Naive thymus-derived CD4-positive, alpha-beta T cell (primary cell): ENCODE measurements around the gene DAAM2. TPM values are rescaled to one million over a fixed set of nuclear protein-coding genes. Genes with fewer than 3 reads are reported as not detected.

Experiments
- ATAC-seq: fragments of 150-1000 bp; cut with Tn5 transposase; 2 replicates; pipeline ENCODE4 v1.10.0; 2021; ENCODE audit warnings: mild to moderate bottlenecking, moderate library complexity
- CTCF ChIA-PET: fragments of 350-600 bp; sonication (Branson Sonifier 250); formaldehyde crosslinking; loops from one replicate; lab custom pipeline; 2021; ENCODE audit warnings: antibody characterized with exemption; lab: Charles Lee
- POLR2A ChIA-PET: fragments of 350-600 bp; sonication (Branson Sonifier 250); formaldehyde crosslinking; loops from one replicate; lab custom pipeline; 2021; ENCODE audit warnings: antibody characterized with exemption, inconsistent platforms; lab: Charles Lee
- DNase-seq, 9 donors: peaks; one replicate each; pipeline versions ENCODE4 v3.0.0 to v3.0.0-alpha.2; 2020 to 2022; ENCODE audit warnings: mixed read lengths in 1 of 9
- H3K27ac ChIP-seq: one replicate; pipeline ENCODE4 v1.7.0; 2013; ENCODE audit warnings: mild to moderate bottlenecking, low read depth, low read length, moderate library complexity
- H3K27me3 ChIP-seq, 2 donors: one replicate each; pipeline ENCODE4 v1.7.0; 2013; ENCODE audit warnings: low read length in 2 of 2, mild to moderate bottlenecking in 2 of 2, moderate library complexity in 2 of 2; ENCODE audit not compliant: control insufficient read depth in 2 of 2, insufficient read depth in 2 of 2
- H3K36me3 ChIP-seq, 3 experiments: 1 replicate in 2 of 3; 2 replicates in 1 of 3; pipeline ENCODE4 v1.7.0; 2013; ENCODE audit warnings: low read length in 3 of 3, mild to moderate bottlenecking in 3 of 3, moderate library complexity in 1 of 3; ENCODE audit not compliant: insufficient read depth in 3 of 3, control insufficient read depth in 2 of 3
- H3K4me1 ChIP-seq, 2 donors: one replicate each; pipeline ENCODE4 v1.7.0; 2013; ENCODE audit warnings: low read length in 2 of 2, mild to moderate bottlenecking in 2 of 2, moderate library complexity in 1 of 2; ENCODE audit not compliant: control insufficient read depth in 2 of 2, insufficient read depth in 2 of 2
- H3K4me3 ChIP-seq: 2 replicates; pipeline ENCODE4 v1.7.0; 2013; ENCODE audit warnings: mild to moderate bottlenecking, low read length
- H3K9me3 ChIP-seq, 3 experiments: 1 replicate in 2 of 3; 2 replicates in 1 of 3; pipeline ENCODE4 v1.7.0; 2013; ENCODE audit warnings: low read length in 3 of 3; ENCODE audit not compliant: control insufficient read depth in 2 of 3
- H3K27ac Mint-ChIP-seq, 9 donors: one replicate each; pipeline ENCODE4 v1.8.0; 2020 to 2022; ENCODE audit warnings: mixed read lengths in 9 of 9, mild to moderate bottlenecking in 8 of 9, moderate library complexity in 5 of 9, inconsistent platforms in 2 of 9
- H3K27me3 Mint-ChIP-seq, 5 donors: one replicate each; pipeline ENCODE4 v1.8.0; 2021 to 2022; ENCODE audit warnings: mixed read lengths in 5 of 5, mild to moderate bottlenecking in 1 of 5
- H3K36me3 Mint-ChIP-seq, 5 donors: one replicate each; pipeline ENCODE4 v1.8.0; 2020 to 2022; ENCODE audit warnings: mixed read lengths in 5 of 5, mild to moderate bottlenecking in 3 of 5, inconsistent platforms in 1 of 5
- H3K4me1 Mint-ChIP-seq, 7 donors: one replicate each; pipeline ENCODE4 v1.8.0; 2020 to 2022; ENCODE audit warnings: mixed read lengths in 7 of 7, mild to moderate bottlenecking in 3 of 7, inconsistent platforms in 1 of 7
- H3K4me3 Mint-ChIP-seq, 10 donors: one replicate each; pipeline ENCODE4 v1.8.0; 2020 to 2022; ENCODE audit warnings: mild to moderate bottlenecking in 10 of 10, mixed read lengths in 10 of 10, moderate library complexity in 6 of 10, inconsistent platforms in 2 of 10
- H3K9me3 Mint-ChIP-seq, 11 donors: one replicate each; pipeline ENCODE4 v1.8.0; 2020 to 2022; ENCODE audit warnings: mixed read lengths in 11 of 11, mild to moderate bottlenecking in 4 of 11, inconsistent platforms in 1 of 11, moderate library complexity in 1 of 11
- intact Hi-C, 2 donors: fragments of 100-400 bp; cut with micrococcal nuclease; formaldehyde crosslinking; loops; one replicate each; pipeline ENCODE4 v1.15.1; 2023
- polyA plus RNA-seq, 2 donors: library from polyadenylated mRNA; unstranded; fragments of 300-500 nt; fragmentation: Illumina TruSeq; gene quantifications; one replicate each; pipeline ENCODE4 v1.2.3, GENCODE V29; 2021
- total RNA-seq, 6 experiments: library from RNA in 5 of 6; stranded (reverse) in 5 of 6; gene quantifications; 1 replicate in 5 of 6; 2 replicates in 1 of 6; pipeline ENCODE4 v1.2.3 and lab custom pipeline; 2021 to 2026

Gene DAAM2
- total and polyA plus RNA-seq, 7 experiments from 2014 or later = not detected

DNA sequence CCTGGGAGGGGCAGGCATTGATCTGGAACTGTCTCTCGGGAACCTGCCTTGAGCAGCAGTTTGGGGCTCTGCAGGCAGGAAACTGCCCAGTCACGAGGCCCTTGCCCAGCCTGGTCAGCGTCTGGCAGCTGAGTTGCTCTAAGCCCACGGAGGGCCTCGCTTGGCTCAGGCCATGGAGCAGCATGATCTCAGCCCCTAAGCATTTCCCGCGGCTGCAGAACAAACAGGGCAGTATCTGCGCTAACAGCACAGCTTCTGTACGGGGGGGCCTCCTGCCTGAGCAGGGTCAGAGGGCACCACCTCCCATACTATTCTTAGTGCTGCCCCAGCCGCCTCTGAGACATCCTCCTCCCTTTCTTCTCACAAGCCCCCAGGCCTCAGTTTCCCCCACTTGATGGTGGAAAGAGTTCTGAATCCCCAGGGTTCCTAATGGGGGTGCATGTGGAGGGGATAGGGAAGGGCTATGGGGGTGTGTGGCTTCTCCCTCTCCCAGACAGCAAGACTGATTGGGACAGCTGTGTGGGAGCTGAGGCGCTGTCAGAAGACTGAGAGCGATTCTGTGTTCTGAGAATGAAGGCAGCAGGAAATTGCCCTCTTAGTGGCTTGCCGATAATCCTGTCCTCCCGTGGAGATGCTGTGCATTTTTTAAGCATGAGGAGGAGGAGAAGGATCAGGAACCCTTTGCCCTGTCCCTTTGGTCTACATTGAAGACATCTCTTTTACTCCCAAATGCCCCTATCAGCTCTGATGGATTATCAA, 95.7 kb downstream of the DAAM2 start:
- H3K27ac Mint-ChIP-seq = no peak overlapping the region
- ChIA-PET POLR2A (no interaction called here), CTCF (no interaction called here)
- H3K4me3 Mint-ChIP-seq = no peak overlapping the region
- H3K27me3 ChIP-seq = no peaks in the 10 kb centered on the region
- H3K36me3 Mint-ChIP-seq = no peaks in the 10 kb centered on the region
- H3K4me1 ChIP-seq = no peaks in the 10 kb centered on the region
- H3K4me1 Mint-ChIP-seq = no peaks in the 10 kb centered on the region
- H3K27ac ChIP-seq = no peak overlapping the region
- intact Hi-C loops = no loop called here
- no peak overlapping the region for H3K4me3 ChIP-seq
- H3K27me3 Mint-ChIP-seq = peaks cover 0 to 24% (median 13%) of the 10 kb centered on the region in 5 donors
- no peak for ATAC-seq
- H3K9me3 ChIP-seq = no peaks in the 10 kb centered on the region
- DNase-seq = no peak
- no peaks in the 10 kb centered on the region for H3K36me3 ChIP-seq
- no peaks in the 10 kb centered on the region for H3K9me3 Mint-ChIP-seq

DNA sequence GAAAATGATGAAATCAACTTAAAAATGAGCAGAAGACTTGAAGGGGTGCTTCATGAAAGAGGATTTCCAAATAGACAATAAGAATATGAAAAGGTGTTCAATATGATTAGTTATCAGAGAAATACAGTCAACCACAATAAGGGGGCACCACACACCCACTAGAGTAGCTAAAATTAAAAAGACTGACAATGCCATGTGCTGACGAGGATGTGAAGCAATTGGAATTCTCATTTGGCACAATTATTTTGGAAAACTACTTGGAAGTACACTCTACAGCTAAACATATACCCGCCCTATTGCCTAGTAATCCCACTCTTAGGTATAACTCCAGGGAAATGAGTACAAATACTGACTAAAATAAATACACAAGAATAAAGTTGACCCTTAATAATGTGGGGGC, 97.1 kb downstream of the DAAM2 start:
- POLR2A ChIA-PET = interaction anchor here (0.6 kb wide), 1 partner anchor 731 kb away, joined by 3 read pairs; no protein-coding TSS in a partner anchor

DNA sequence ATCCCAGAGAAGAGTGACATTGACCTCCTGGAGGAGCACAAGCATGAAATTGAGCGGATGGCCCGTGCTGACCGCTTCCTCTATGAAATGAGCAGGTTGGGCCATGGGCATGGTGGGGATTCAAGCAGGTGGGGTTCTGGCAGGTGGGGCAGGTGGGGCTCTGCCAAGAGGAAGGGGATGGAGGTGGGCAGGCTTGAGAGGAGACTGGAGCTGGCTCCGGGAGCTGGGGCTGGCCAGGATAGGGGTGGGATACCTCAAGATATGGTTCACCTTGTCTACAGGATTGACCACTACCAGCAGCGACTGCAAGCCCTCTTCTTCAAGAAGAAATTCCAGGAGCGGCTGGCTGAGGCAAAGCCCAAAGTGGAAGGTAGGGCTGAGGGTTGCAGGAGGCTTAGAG, 99.2 kb downstream of the DAAM2 start:
- DNase-seq = no peak
- Mint-ChIP-seq H3K27me3 (peaks cover 0 to 15% (median 8%) of the 10 kb centered on the region in 5 donors), H3K27ac (no peak overlapping the region), H3K9me3 (no peaks in the 10 kb centered on the region), H3K4me3 (no peak overlapping the region), H3K36me3 (no peaks in the 10 kb centered on the region), H3K4me1 (no peaks in the 10 kb centered on the region)
- Histone ChIP-seq H3K4me3 (no peak overlapping the region), H3K9me3 (no peaks in the 10 kb centered on the region), H3K27ac (no peak overlapping the region), H3K4me1 (no peaks in the 10 kb centered on the region), H3K27me3 (no peaks in the 10 kb centered on the region), H3K36me3 (no peaks in the 10 kb centered on the region)
- ChIA-PET CTCF (no interaction called here), POLR2A (no interaction called here)
- intact Hi-C loops = no loop called here
- no peak for ATAC-seq

More for the DNA sequence above, 97.1 kb downstream of the DAAM2 start:
- Mint-ChIP-seq H3K9me3 (no peaks in the 10 kb centered on the region), H3K36me3 (no peaks in the 10 kb centered on the region), H3K4me1 (no peaks in the 10 kb centered on the region), H3K27me3 (peaks cover 0 to 24% (median 13%) of the 10 kb centered on the region in 5 donors), H3K4me3 (no peak overlapping the region), H3K27ac (no peak overlapping the region)
- Histone ChIP-seq H3K27me3 (no peaks in the 10 kb centered on the region), H3K4me1 (no peaks in the 10 kb centered on the region), H3K36me3 (no peaks in the 10 kb centered on the region), H3K27ac (no peak overlapping the region), H3K9me3 (no peaks in the 10 kb centered on the region), H3K4me3 (no peak overlapping the region)
- ATAC-seq (no peak), DNase-seq (no peak)
- CTCF ChIA-PET = no interaction called here
- intact Hi-C loops = no loop called here

DNA sequence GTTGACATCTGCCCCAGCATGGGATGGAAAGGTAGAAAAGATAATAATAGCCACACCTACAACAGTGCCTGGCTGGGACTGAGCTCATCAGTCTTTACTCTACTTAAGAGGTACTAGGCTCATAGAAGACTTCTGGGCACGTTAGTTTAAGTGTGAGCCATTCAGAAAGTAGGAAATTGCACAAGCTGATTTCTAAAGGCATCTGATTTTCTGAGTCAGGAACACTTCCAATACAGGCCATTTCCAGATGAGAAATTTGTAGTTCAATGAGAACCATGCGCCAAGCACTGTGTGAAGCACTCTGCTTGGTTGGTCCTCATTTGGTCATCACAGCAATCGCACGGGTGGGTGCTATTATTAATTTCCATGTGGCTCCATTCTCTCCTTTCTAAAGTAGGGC, 99.8 kb downstream of the DAAM2 start:
- Mint-ChIP-seq H3K4me1 (no peaks in the 10 kb centered on the region), H3K27me3 (peaks cover 0 to 15% (median 7%) of the 10 kb centered on the region in 5 donors), H3K27ac (no peak overlapping the region), H3K4me3 (no peak overlapping the region), H3K9me3 (no peaks in the 10 kb centered on the region), H3K36me3 (no peaks in the 10 kb centered on the region)
- Histone ChIP-seq H3K4me1 (no peaks in the 10 kb centered on the region), H3K36me3 (no peaks in the 10 kb centered on the region), H3K4me3 (no peak overlapping the region), H3K27me3 (no peaks in the 10 kb centered on the region), H3K9me3 (no peaks in the 10 kb centered on the region), H3K27ac (no peak overlapping the region)
- DNase-seq = no peak
- POLR2A ChIA-PET = no interaction called here
- CTCF ChIA-PET = no interaction called here
- ATAC-seq = no peak
- intact Hi-C loops = no loop called here

DNA sequence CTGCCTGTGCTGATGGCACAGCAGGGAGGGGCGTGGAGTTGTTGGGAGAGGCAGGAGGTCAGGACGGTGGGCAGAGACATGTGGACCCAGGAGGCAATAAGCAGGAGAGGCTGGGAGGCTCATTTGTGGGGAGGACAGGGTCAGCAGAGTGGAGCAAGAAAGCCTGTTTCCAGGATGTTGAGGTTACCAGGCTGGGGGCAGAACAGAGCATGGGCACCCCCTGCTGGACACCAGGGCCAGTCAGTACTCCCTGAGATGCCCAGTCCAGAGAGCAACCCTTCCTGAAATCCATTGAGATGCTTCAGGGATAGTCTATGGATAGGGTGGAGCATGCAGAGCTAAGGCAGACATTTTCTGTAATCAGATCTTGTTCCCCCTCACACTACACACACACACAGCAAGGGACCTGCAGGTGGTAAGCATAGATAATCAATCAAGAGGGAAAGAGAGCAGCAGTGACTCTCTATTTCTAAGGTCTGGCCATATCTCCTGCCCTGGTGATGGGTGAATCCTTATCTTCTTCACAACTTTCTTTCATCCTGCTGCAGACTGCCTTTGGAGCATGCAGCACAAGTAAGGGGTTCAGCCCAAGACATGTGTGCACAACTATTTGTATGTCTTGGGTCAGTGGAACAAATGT, 100.4 kb downstream of the DAAM2 start:
- intact Hi-C loops = no loop called here
- H3K36me3 ChIP-seq = no peaks in the 10 kb centered on the region
- no peaks in the 10 kb centered on the region for H3K4me1 Mint-ChIP-seq
- no peaks in the 10 kb centered on the region for H3K9me3 Mint-ChIP-seq
- H3K4me3 ChIP-seq = no peak overlapping the region
- DNase-seq (no peak), ATAC-seq (no peak)
- CTCF ChIA-PET = no interaction called here
- H3K9me3 ChIP-seq = no peaks in the 10 kb centered on the region
- H3K27me3 ChIP-seq = no peaks in the 10 kb centered on the region
- H3K27ac ChIP-seq = no peak overlapping the region
- POLR2A ChIA-PET = no interaction called here
- no peaks in the 10 kb centered on the region for H3K4me1 ChIP-seq
- H3K27me3 Mint-ChIP-seq = peaks cover 0 to 19% (median 13%) of the 10 kb centered on the region in 5 donors
- no peaks in the 10 kb centered on the region for H3K36me3 Mint-ChIP-seq
- H3K4me3 Mint-ChIP-seq = no peak overlapping the region
- no peak overlapping the region for H3K27ac Mint-ChIP-seq

DNA sequence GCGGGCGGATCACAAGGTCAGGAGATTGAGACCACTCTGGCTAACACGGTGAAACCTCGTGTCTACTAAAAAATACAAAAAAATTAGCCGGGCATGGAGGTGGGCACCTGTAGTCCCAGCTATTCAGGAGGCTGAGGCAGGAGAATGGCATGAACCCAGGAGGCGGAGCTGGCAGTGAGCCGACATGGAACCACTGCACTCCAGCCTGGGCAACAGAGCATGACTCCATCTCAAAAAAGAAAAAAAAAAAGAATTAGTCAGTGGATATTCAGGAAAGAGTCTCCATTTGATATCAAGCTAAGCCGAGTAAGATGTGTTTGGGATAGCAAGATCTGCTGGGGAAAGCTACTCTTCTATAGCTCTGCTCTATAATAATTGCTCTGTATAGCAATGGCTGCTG, 101.1 kb downstream of the DAAM2 start:
- no peaks in the 10 kb centered on the region for H3K36me3 Mint-ChIP-seq
- no peak overlapping the region for H3K4me3 Mint-ChIP-seq
- Histone ChIP-seq H3K4me1 (no peaks in the 10 kb centered on the region), H3K4me3 (no peak overlapping the region), H3K36me3 (no peaks in the 10 kb centered on the region), H3K27me3 (no peaks in the 10 kb centered on the region), H3K9me3 (no peaks in the 10 kb centered on the region), H3K27ac (no peak overlapping the region)
- no peaks in the 10 kb centered on the region for H3K4me1 Mint-ChIP-seq
- intact Hi-C loops = no loop called here
- ATAC-seq = no peak
- CTCF ChIA-PET = interaction anchor here (0.6 kb wide), 1 partner anchor 1411 kb away, joined by 3 read pairs; no protein-coding TSS in a partner anchor
- peaks cover 0 to 24% (median 16%) of the 10 kb centered on the region in 5 donors for H3K27me3 Mint-ChIP-seq
- H3K27ac Mint-ChIP-seq = no peak overlapping the region
- POLR2A ChIA-PET = no interaction called here
- no peak for DNase-seq
- no peaks in the 10 kb centered on the region for H3K9me3 Mint-ChIP-seq

DNA sequence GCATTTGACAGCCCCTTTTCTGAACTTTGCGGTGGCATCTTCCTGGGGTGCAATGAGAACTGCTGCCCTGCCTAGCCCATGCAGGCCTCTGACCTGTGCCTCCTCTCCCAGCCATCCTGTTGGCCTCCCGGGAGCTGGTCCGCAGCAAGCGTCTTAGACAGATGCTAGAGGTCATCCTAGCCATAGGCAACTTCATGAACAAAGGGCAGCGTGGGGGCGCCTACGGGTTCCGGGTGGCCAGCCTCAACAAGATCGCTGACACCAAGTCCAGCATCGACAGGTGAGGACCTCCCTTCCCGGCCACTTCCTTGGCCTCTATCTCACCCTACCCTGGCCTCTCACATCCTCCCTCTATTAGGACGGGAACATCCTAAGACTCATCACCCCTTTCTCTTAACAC, 104.5 kb downstream of the DAAM2 start:
- ATAC-seq = no peak
- Mint-ChIP-seq H3K4me3 (no peak overlapping the region), H3K9me3 (no peaks in the 10 kb centered on the region), H3K4me1 (no peaks in the 10 kb centered on the region), H3K27ac (no peak overlapping the region), H3K27me3 (peaks cover 0 to 16% (median 15%) of the 10 kb centered on the region in 5 donors), H3K36me3 (no peaks in the 10 kb centered on the region)
- H3K36me3 ChIP-seq = no peaks in the 10 kb centered on the region
- no peak overlapping the region for H3K27ac ChIP-seq
- H3K4me1 ChIP-seq = no peaks in the 10 kb centered on the region
- H3K4me3 ChIP-seq = no peak overlapping the region
- ChIA-PET CTCF (no interaction called here), POLR2A (no interaction called here)
- no peaks in the 10 kb centered on the region for H3K27me3 ChIP-seq
- H3K9me3 ChIP-seq = no peaks in the 10 kb centered on the region
- intact Hi-C loops = no loop called here
- no peak for DNase-seq
